Activated T-helper 2 cell treated with anti-CD3 and anti-CD28 coated beads, Interferon-gamma antibody, Interleukin-2, Interleukin-4, amounts not matched to agents 10 μg/mL and 5 μg/mL and 100 μg/mL, durations not matched to agents 14 hours and 24 hours and 36 hours (primary cell): ENCODE measurements around the gene UBAC2. TPM values are rescaled to one million over a fixed set of nuclear protein-coding genes. Genes with fewer than 3 reads are reported as not detected.

ENCODE experiments used
- DNase-seq: peaks from one replicate; pipeline ENCODE4 v3.0.0; 2021; ENCODE audit warnings: low spot score
- H3K27ac Mint-ChIP-seq: one replicate; pipeline ENCODE4 v1.8.0; 2021; ENCODE audit warnings: mixed read lengths
- H3K27me3 Mint-ChIP-seq: one replicate; pipeline ENCODE4 v1.8.0; 2021; ENCODE audit warnings: low read depth, mixed read lengths
- H3K36me3 Mint-ChIP-seq: one replicate; pipeline ENCODE4 v1.8.0; 2021; ENCODE audit warnings: low read depth, mixed read lengths
- H3K4me1 Mint-ChIP-seq: one replicate; pipeline ENCODE4 v1.8.0; 2021; ENCODE audit warnings: low read depth, mixed read lengths
- H3K4me3 Mint-ChIP-seq: one replicate; pipeline ENCODE4 v1.8.0; 2021; ENCODE audit warnings: low read depth, mild to moderate bottlenecking, moderate library complexity, mixed read lengths
- H3K9me3 Mint-ChIP-seq: one replicate; pipeline ENCODE4 v1.8.0; 2021; ENCODE audit warnings: mixed read lengths
- intact Hi-C: fragments of 100-400 bp; cut with micrococcal nuclease; formaldehyde crosslinking; loops from one replicate; pipeline ENCODE4 v1.15.1; 2023
- total RNA-seq: library from RNA; stranded (reverse); gene quantifications from 2 replicates; pipeline ENCODE4 v1.2.3, GENCODE V29; 2022

UBAC2 gene
- total RNA-seq, 1 donor from 2014 or later = 55.1 TPM

- peaks cover 67% of the 10 kb centered on the region for H3K36me3 Mint-ChIP-seq
- intact Hi-C loops = loop anchor here (1.0 to 5.0 kb wide), 5 partner anchors 44 to 232 kb away; no protein-coding TSS in a partner anchor
These were observed 58.3 kb downstream of the UBAC2 start for GRCh38 chr13:99258946-99259345.

GRCh38 chr13:99260216-99260615 is 59.6 kb downstream of the UBAC2 start:
- H3K27me3 Mint-ChIP-seq = no peaks in the 10 kb centered on the region
- intact Hi-C loops = loop anchor here (5.0 kb wide), 1 partner anchor 393 kb away; no protein-coding TSS in a partner anchor
- peaks cover 68% of the 10 kb centered on the region for H3K4me1 Mint-ChIP-seq
- peak overlapping the region; percentile 48 for H3K4me3 Mint-ChIP-seq
- DNase-seq = no peak
- H3K27ac Mint-ChIP-seq = peak overlapping the region; percentile 47
- H3K9me3 Mint-ChIP-seq = no peaks in the 10 kb centered on the region
- peaks cover 57% of the 10 kb centered on the region for H3K36me3 Mint-ChIP-seq

More at GRCh38 chr13:99258946-99259345, 58.3 kb downstream of the UBAC2 start:
- DNase-seq = no peak
- peak overlapping the region; percentile 97 for H3K27ac Mint-ChIP-seq
- H3K27me3 Mint-ChIP-seq = no peaks in the 10 kb centered on the region
- H3K4me1 Mint-ChIP-seq = peaks cover 65% of the 10 kb centered on the region
- no peaks in the 10 kb centered on the region for H3K9me3 Mint-ChIP-seq
- H3K4me3 Mint-ChIP-seq = peak overlapping the region; percentile 58

- intact Hi-C loops = loop anchor here (5.0 kb wide), 1 partner anchor 394 kb away; no protein-coding TSS in a partner anchor
- peak overlapping the region; percentile 3 for H3K27ac Mint-ChIP-seq
- peaks cover 55% of the 10 kb centered on the region for H3K36me3 Mint-ChIP-seq
These were observed 60.4 kb downstream of the UBAC2 start for GRCh38 chr13:99261059-99261458.

GRCh38 chr13:99263126-99263785 is 62.6 kb downstream of the UBAC2 start:
- no peaks in the 10 kb centered on the region for H3K9me3 Mint-ChIP-seq
- peaks cover 61% of the 10 kb centered on the region for H3K4me1 Mint-ChIP-seq
- H3K36me3 Mint-ChIP-seq = peaks cover 50% of the 10 kb centered on the region
- no peak overlapping the region for H3K4me3 Mint-ChIP-seq
- H3K27me3 Mint-ChIP-seq = no peaks in the 10 kb centered on the region
- no peak overlapping the region for H3K27ac Mint-ChIP-seq
- no peak for DNase-seq
- intact Hi-C loops = loop anchor here (5.0 kb wide), 1 partner anchor 396 kb away; no protein-coding TSS in a partner anchor

More at GRCh38 chr13:99261059-99261458, 60.4 kb downstream of the UBAC2 start:
- Mint-ChIP-seq H3K27me3 (no peaks in the 10 kb centered on the region), H3K4me3 (no peak overlapping the region), H3K4me1 (peaks cover 70% of the 10 kb centered on the region), H3K9me3 (no peaks in the 10 kb centered on the region)
- no peak for DNase-seq

GRCh38 chr13:99264051-99264450 is 63.4 kb downstream of the UBAC2 start:
- no peak overlapping the region for H3K27ac Mint-ChIP-seq
- H3K4me3 Mint-ChIP-seq = no peak overlapping the region
- DNase-seq = no peak
- peaks cover 53% of the 10 kb centered on the region for H3K36me3 Mint-ChIP-seq
- H3K27me3 Mint-ChIP-seq = no peaks in the 10 kb centered on the region
- peaks cover 57% of the 10 kb centered on the region for H3K4me1 Mint-ChIP-seq
- no peaks in the 10 kb centered on the region for H3K9me3 Mint-ChIP-seq
- intact Hi-C loops = loop anchor here (5.0 kb wide), 1 partner anchor 397 kb away; no protein-coding TSS in a partner anchor

DNA sequence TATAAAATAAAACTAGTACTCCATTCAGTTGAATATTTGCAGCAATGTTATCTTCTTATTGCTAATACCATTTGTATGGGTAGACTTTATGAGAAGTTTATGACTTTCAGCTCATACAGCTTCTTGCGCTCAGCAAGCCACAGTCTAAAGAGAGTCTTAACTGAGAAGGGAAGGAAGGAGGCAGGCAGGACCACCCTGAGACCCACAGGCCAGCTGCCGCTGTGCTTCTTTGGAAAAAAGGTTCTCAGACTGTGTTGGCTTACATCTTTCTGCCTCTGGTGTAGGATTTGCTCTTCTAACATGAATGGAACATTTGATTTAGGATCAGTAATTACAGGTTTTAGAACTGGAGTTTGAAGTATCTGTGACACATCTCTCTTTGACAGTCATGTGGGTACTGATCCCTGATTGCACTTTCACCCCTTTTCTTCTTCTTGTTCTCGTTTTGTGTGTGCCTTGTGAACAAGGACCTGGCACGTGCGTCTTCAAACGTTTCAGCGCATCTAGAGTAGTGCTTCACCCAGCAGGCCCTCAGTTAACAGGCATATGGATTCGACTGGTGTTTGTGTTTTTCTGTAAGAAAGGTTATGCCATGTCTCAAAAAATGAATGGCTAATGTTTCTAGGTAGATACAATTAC is 64.6 kb downstream of the UBAC2 start:
- H3K4me1 Mint-ChIP-seq = peaks cover 51% of the 10 kb centered on the region

GRCh38 chr13:99265821-99266426 is 65.3 kb downstream of the UBAC2 start:
- DNase-seq = no peak
- Mint-ChIP-seq H3K4me3 (no peak overlapping the region), H3K9me3 (no peaks in the 10 kb centered on the region), H3K36me3 (peaks cover 48% of the 10 kb centered on the region), H3K27me3 (no peaks in the 10 kb centered on the region), H3K27ac (peak overlapping the region; percentile 80), H3K4me1 (peaks cover 52% of the 10 kb centered on the region)
- intact Hi-C loops = loop anchor here (1.0 to 5.0 kb wide), 2 partner anchors 36 to 90 kb away; no protein-coding TSS in a partner anchor

More for the DNA sequence above, 64.6 kb downstream of the UBAC2 start:
- intact Hi-C loops = loop anchor here (5.0 kb wide), 1 partner anchor 37 kb away; no protein-coding TSS in a partner anchor
- H3K36me3 Mint-ChIP-seq = peaks cover 45% of the 10 kb centered on the region
- no peaks in the 10 kb centered on the region for H3K9me3 Mint-ChIP-seq
- peak overlapping the region; percentile 80 for H3K27ac Mint-ChIP-seq
- no peaks in the 10 kb centered on the region for H3K27me3 Mint-ChIP-seq
- H3K4me3 Mint-ChIP-seq = no peak overlapping the region
- no peak for DNase-seq

DNA sequence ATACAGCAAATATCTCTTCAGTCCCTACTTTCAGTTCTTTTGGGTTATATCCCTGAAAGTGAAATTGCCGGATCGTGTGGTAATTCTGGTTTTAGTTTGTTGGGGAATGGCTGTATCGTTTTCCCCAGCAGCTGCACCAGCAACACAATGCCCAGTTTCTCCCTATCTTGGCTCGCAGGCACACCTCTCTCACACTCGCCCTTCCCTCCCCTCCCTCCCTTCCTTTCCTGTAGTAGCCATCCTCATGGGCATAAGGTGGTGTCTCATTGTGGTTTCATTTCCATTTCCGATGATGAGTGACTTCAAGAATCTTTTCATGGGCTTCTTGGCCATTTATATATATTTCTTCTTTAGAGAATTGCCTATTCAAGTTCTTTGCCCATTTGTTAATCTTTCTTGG is 66.2 kb downstream of the UBAC2 start:
- Mint-ChIP-seq H3K9me3 (no peaks in the 10 kb centered on the region), H3K27me3 (no peaks in the 10 kb centered on the region), H3K36me3 (peaks cover 51% of the 10 kb centered on the region), H3K4me1 (peaks cover 53% of the 10 kb centered on the region), H3K4me3 (no peak overlapping the region), H3K27ac (no peak overlapping the region)
- intact Hi-C loops = loop anchor here (1.0 to 5.0 kb wide), 2 partner anchors 35 to 91 kb away; no protein-coding TSS in a partner anchor
- DNase-seq = no peak

DNA sequence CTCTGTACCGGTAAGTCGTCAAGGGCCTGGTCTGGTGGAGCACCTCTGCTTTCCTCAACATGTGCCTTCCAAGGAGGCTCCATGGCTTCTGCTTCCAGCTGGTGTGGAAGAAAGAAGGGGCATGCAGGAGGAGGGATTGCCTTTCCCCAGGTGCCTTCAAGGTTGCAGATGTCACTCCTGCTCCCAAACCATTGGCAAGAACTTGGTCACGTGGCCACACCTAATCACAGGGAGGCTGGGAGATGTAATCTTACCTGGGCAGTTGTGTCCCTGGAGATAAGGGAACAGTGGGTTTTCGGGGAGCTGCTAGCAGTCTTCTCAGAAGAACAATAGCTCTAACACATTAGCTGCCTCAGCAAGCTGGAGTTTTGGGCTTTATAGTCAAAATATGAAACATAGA is 67.3 kb downstream of the UBAC2 start:
- Mint-ChIP-seq H3K27me3 (no peaks in the 10 kb centered on the region), H3K27ac (no peak overlapping the region), H3K4me1 (peaks cover 58% of the 10 kb centered on the region), H3K9me3 (peaks cover 9% of the 10 kb centered on the region), H3K4me3 (no peak overlapping the region), H3K36me3 (peaks cover 56% of the 10 kb centered on the region)
- DNase-seq = no peak
- intact Hi-C loops = loop anchor here (2.0 to 5.0 kb wide), 2 partner anchors 34 to 115 kb away; no protein-coding TSS in a partner anchor

DNA sequence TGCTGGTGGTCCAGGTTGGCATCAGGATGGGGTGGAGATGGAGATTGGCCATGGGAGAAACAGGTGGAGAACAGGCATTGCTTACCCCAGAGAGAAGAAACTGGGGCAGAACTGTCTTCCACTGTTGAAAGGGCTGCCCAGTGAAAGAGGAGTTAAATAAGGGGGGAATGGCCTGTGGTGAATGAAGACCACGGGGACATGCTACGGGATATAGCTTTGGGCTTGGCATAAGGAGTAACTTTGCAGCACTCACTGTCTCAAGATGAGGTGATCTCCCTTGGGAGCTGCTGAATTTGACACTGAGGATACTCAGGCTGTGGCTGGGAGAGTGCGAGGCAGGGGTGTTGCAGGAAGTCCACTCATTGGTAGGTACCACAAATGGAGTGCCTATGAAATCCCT is 68.2 kb downstream of the UBAC2 start:
- Mint-ChIP-seq H3K27ac (peak overlapping the region; percentile 51), H3K4me3 (no peak overlapping the region), H3K9me3 (peaks cover 16% of the 10 kb centered on the region), H3K36me3 (peaks cover 56% of the 10 kb centered on the region), H3K4me1 (peaks cover 58% of the 10 kb centered on the region), H3K27me3 (no peaks in the 10 kb centered on the region)
- intact Hi-C loops = loop anchor here (1.0 to 5.0 kb wide), 4 partner anchors 33 to 168 kb away; no protein-coding TSS in a partner anchor
- DNase-seq = no peak

- intact Hi-C loops = loop anchor here (1.0 to 5.0 kb wide), 5 partner anchors 33 to 168 kb away; no protein-coding TSS in a partner anchor
- no peaks in the 10 kb centered on the region for H3K27me3 Mint-ChIP-seq
- DNase-seq = no peak
- H3K36me3 Mint-ChIP-seq = peaks cover 61% of the 10 kb centered on the region
- peaks cover 16% of the 10 kb centered on the region for H3K9me3 Mint-ChIP-seq
- no peak overlapping the region for H3K27ac Mint-ChIP-seq
- no peak overlapping the region for H3K4me3 Mint-ChIP-seq
- peaks cover 54% of the 10 kb centered on the region for H3K4me1 Mint-ChIP-seq
These were observed 69.1 kb downstream of the UBAC2 start for GRCh38 chr13:99269627-99270241.

GRCh38 chr13:99270518-99270917 is 69.9 kb downstream of the UBAC2 start:
- no peak for DNase-seq
- peaks cover 65% of the 10 kb centered on the region for H3K36me3 Mint-ChIP-seq
- peak overlapping the region; percentile 61 for H3K27ac Mint-ChIP-seq
- intact Hi-C loops = loop anchor here (1.0 kb wide), 1 partner anchor 83 kb away; no protein-coding TSS in a partner anchor
- no peaks in the 10 kb centered on the region for H3K27me3 Mint-ChIP-seq
- H3K4me3 Mint-ChIP-seq = no peak overlapping the region
- peaks cover 16% of the 10 kb centered on the region for H3K9me3 Mint-ChIP-seq
- H3K4me1 Mint-ChIP-seq = peaks cover 54% of the 10 kb centered on the region
